GM12865 (cell line): ENCODE measurements around the gene PARS2.

ENCODE experiments used
- DNase-seq: peaks from one replicate; pipeline ENCODE4 v3.0.0; 2010; ENCODE audit warnings: low read depth
- H3K4me3 ChIP-seq: 2 replicates; pipeline ENCODE4 v1.5.1; 2011; ENCODE audit warnings: mild to moderate bottlenecking, low read depth, low read length, control low read depth
- TF ChIP-seq, protein P1 (sequence below): IDR thresholded peaks from 2 replicates; pipeline ENCODE4 v1.5.1; 2011; ENCODE audit warnings: low read length, control low read depth, low read depth, inconsistent platforms; ENCODE audit not compliant: insufficient read depth; ENCODE audit errors: missing control alignments

Gene PARS2

DNA sequence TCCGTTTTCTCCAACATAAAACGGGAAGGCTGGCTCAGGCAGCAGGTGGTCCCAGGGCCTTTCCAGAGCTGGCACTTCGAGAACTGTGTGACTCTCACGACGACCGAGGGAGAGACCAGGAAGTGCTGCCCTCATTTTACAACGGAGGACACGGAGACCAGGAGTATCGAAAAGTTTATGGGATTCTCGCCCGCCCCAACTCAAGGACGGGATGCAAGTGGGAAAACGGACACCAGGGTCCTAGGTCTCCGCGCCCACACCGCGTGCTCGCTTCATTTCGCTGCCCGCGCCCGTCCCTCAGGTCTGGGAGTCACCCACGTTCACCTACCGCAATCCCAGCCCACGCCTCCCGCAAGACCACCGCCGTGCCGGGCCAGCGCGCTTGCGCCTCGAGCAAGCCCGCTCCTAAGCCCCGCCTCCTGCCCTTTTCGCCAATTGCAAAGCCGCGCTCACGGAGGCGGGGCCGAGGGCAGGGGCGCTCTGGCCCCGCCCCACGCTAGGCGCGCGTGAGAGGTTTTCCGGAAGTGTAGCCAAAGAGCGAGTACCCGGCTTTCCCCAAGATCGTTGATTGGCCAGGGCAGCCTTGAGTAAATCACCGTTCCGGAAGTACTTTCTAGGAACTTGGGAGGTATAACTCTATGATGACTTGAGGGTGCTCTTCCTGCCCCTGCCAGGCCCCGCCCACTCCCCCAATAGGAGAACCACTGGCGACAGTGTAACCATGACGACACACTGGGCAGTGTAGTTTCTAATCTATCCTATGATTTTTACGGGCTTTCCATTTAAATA, at the start of gene PARS2:
Gene PARS2 (minus strand): TSS at position 391 of the 789 bp plus-strand sequence. CDS start 5,362 bp downstream, outside the sequence.
- TF ChIP-seq, protein P1, sequence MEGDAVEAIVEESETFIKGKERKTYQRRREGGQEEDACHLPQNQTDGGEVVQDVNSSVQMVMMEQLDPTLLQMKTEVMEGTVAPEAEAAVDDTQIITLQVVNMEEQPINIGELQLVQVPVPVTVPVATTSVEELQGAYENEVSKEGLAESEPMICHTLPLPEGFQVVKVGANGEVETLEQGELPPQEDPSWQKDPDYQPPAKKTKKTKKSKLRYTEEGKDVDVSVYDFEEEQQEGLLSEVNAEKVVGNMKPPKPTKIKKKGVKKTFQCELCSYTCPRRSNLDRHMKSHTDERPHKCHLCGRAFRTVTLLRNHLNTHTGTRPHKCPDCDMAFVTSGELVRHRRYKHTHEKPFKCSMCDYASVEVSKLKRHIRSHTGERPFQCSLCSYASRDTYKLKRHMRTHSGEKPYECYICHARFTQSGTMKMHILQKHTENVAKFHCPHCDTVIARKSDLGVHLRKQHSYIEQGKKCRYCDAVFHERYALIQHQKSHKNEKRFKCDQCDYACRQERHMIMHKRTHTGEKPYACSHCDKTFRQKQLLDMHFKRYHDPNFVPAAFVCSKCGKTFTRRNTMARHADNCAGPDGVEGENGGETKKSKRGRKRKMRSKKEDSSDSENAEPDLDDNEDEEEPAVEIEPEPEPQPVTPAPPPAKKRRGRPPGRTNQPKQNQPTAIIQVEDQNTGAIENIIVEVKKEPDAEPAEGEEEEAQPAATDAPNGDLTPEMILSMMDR = no peak
- peak within 1 kb of the TSS; percentile 94 for H3K4me3 ChIP-seq
- DNase-seq = peak; percentile 99

DNA sequence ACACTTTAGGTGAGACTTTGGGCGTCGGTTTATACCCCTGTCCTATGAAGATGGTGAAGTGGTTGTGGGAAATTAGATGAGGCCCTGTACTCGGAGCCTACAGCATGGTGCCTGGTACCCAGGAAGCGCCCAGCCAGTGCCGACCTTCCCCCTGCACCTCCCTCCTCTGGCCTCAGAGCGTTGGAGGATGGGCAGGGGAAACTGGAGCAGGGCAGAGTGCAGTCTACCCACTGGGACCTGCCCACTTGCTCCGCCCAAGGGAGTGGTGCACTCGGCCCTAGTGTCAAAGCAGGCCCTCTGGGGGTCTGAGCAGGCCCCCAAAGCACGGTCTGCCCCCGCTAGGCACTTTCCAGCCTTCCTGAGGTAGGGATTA, 49.8 kb upstream of the PARS2 start:
- DNase-seq = no peak
- H3K4me3 ChIP-seq = 0 out of 2 replicates have a peak overlapping the region, but pooled peaks have one; percentile 9
- TF ChIP-seq, protein P1 = no peak

DNA sequence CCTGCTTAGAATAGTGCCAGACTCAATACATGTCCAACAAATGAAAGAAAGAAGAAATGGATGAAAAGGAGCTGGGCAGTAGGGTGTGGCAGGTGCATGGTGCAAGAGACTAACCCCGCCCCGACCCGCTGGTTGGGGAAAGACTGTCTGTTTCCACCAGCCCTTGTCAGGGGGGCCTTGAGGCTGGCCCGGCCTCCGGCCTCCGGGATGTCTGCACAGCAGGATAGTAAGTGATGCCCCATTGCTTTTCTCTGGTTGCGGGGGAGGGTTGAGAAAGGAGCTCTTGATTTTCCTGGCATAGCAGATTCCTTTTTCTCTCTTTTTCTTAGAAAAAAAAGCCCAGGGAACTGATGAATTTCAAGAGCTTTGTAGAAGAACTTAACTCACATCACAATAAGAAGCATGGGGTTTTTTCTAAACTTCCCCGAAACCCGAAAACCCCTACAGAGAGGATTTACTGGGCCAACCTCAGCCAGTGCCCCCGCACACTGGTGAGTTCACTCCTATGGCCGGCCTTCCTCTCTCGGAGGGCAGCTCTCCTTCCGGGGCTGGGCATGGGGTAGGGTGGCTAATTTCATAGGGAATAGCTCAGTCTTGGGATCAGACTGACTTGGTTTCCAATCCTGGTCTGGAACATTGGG, 49.3 kb upstream of the PARS2 start:
- H3K4me3 ChIP-seq = peak overlapping the region; percentile 9; the same call in 1 of the 2 replicates
- TF ChIP-seq, protein P1 = no peak
- peak; percentile 48 for DNase-seq

DNA sequence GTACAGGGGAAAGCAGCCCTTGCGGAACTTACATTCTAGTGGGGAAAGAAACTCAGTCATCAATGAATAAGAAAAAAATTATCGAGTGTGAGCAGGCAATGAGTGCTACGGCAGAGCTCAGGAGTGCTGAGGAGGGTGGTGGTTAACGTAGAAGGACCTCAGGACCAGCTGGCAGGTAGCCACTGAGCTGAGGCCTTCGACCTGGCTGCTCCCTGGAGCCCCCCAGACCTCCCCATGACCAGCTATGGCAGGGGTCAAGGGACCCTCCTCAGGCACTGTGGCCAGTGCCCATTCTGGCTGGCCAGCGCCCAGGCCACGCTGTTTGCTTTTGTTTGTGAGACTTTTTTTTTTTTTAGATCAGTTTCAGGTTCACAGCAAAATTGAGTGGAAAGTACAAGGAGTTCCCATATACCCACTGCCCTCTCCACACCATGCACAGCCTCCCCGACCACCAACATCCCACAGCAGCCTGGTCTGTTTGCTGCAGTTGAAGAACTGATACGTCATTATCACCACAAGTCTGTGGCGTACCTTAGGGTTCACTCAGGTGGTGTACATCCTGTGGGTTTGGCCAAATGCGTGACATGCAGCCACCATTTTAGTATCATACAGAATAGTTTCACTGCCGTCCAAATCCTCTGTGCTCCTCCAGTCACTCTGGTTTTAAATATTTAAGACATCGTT, 48.6 kb upstream of the PARS2 start:
- no peak overlapping the region for H3K4me3 ChIP-seq
- peak; percentile 78 for DNase-seq
- TF ChIP-seq, protein P1 = no peak

DNA sequence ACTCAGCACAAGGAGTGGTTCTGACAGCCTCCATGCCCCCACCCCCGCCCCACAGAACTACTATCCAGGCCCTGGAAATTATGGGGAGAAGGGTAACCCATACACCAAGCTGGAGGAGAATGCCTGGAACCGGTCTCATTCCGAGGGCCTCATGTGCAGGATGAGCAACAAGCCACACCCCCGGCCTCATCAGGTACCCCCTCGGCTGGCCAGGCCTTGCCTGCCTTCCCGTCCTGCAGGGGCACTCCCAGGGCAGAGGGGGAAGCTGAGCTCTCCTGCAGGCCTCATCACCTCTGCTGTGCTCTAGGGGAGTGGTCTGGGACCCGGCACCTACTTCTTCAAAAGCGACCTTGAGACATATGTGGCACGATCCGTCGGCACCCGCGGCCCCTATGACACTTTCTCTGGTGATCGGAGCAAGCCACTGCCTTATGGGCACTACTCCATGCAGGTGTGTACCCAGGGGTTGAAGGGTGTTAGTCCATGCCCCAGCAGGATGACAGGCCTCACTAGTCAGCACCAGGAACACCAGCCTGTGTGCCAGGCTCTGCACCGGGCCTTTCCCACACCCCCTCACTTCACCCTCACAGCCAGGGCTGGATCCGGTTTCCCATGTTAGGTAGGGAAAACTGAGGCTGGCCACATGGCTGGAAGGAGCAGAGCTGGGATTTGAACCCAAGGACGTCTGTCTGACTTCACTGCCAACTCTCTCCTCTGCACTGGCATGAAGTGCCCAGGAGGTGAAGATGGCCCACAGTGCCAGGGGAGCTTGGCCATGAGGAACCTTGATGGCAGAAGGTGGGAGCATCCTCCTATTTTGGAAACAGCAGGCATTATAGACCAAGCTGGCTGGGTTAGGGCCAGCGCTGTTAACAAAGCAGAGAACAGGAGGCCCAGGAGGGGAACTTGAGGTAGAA, 47.7 kb upstream of the PARS2 start:
- H3K4me3 ChIP-seq = no peak overlapping the region
- DNase-seq = no peak
- TF ChIP-seq, protein P1 = no peak

DNA sequence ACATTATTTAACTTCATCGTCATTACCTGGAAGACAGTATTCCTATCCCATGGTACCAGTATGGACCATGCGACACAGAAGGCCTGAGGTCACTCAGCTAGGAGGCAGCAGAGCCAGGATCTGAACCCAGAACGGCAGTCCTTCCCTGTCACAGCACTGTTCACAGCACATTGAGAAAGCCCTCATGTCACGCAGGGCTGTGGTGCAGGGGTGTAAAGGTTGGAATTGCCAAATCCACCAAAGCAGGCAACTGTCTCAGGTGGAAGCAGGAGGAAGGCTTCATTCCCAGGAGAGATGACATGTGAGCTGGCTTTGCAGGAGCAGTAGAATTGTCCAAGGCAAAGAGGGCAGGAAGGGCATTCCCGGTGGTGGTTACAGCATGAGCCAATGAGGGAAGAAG, 46.7 kb upstream of the PARS2 start:
- no peak for DNase-seq
- TF ChIP-seq, protein P1 = no peak
- H3K4me3 ChIP-seq = no peak overlapping the region
